GM23248 (cell line): Measurements from ENCODE around the gene TP53. TPM values are rescaled to one million over a fixed set of nuclear protein-coding genes. Genes with fewer than 3 reads are reported as not detected.

Experiments
- DNase-seq: peaks from one replicate; pipeline ENCODE4 v3.0.0-alpha.2; 2015
- H2AFZ ChIP-seq: fragments of 200-600 bp; sonication (generic); 2 replicates; pipeline ENCODE4 v1.6.1; 2016; ENCODE audit warnings: antibody characterized with exemption
- H3F3A ChIP-seq: fragments of 200-600 bp; sonication (generic); 2 replicates; pipeline ENCODE4 v1.6.1; 2016; ENCODE audit warnings: mild to moderate bottlenecking, antibody characterized with exemption, mixed run types; ENCODE audit not compliant: insufficient read depth
- H3K27ac ChIP-seq: fragments of 200-600 bp; sonication (generic); 2 replicates; pipeline ENCODE4 v1.5.1; 2016; ENCODE audit warnings: mild to moderate bottlenecking
- H3K27me3 ChIP-seq: fragments of 200-600 bp; sonication (generic); replicated peaks from 2 replicates; pipeline ENCODE4 v1.6.1; 2016; ENCODE audit warnings: mild to moderate bottlenecking; ENCODE audit not compliant: insufficient read depth
- H3K36me3 ChIP-seq: fragments of 200-600 bp; sonication (generic); 2 replicates; pipeline ENCODE4 v1.6.1; 2016; ENCODE audit warnings: low read depth, mild to moderate bottlenecking
- H3K4me1 ChIP-seq: fragments of 200-600 bp; sonication (generic); 2 replicates; pipeline ENCODE4 v1.6.1; 2016; ENCODE audit warnings: mild to moderate bottlenecking; ENCODE audit not compliant: insufficient read depth
- H3K4me2 ChIP-seq: fragments of 200-600 bp; sonication (generic); one replicate; pipeline ENCODE4 v1.6.1; 2016; ENCODE audit warnings: mild to moderate bottlenecking; ENCODE audit not compliant: unreplicated experiment
- H3K4me3 ChIP-seq: fragments of 200-600 bp; sonication (generic); 2 replicates; pipeline ENCODE4 v1.5.1; 2016; ENCODE audit warnings: mild to moderate bottlenecking
- H3K79me2 ChIP-seq: fragments of 200-600 bp; sonication (generic); 2 replicates; pipeline ENCODE4 v1.6.1; 2016; ENCODE audit warnings: mild to moderate bottlenecking; ENCODE audit not compliant: insufficient read depth
- H3K9ac ChIP-seq: fragments of 200-600 bp; sonication (generic); 2 replicates; pipeline ENCODE4 v1.6.1; 2016; ENCODE audit warnings: mild to moderate bottlenecking
- H3K9me2 ChIP-seq: fragments of 200-600 bp; sonication (generic); 2 replicates; pipeline ENCODE4 v1.6.1; 2016; ENCODE audit warnings: mixed run types, mild to moderate bottlenecking, moderate library complexity; ENCODE audit not compliant: insufficient read depth
- H3K9me3 ChIP-seq: fragments of 200-600 bp; sonication (generic); one replicate; pipeline ENCODE4 v1.6.1; 2017; ENCODE audit warnings: low read depth
- H4K20me1 ChIP-seq: fragments of 200-600 bp; sonication (generic); 2 replicates; pipeline ENCODE4 v1.6.0; 2016; ENCODE audit not compliant: insufficient read depth
- EZH2 ChIP-seq: fragments of 200-600 bp; sonication (generic); IDR thresholded peaks from 2 replicates; pipeline ENCODE4 v1.6.1; 2018; ENCODE audit warnings: antibody characterized with exemption, mild to moderate bottlenecking; ENCODE audit not compliant: insufficient read depth, poor library complexity, severe bottlenecking
- EZH2phosphoT487 ChIP-seq: fragments of 200-600 bp; sonication (generic); IDR thresholded peaks from 2 replicates; pipeline ENCODE4 v1.6.1; 2018; ENCODE audit warnings: antibody characterized with exemption, moderate library complexity, mild to moderate bottlenecking, low read depth; ENCODE audit not compliant: insufficient read depth
- WGBS, 2 experiments: methylation state at CpG; one replicate each; pipeline ENCODE4 v1.1.6; 2015 to 2017; ENCODE audit warnings: low lambda C conversion rate in 2 of 2, low coverage in 1 of 2; ENCODE audit errors: missing lambda C conversion rate in 2 of 2; 5-methylcytosine and 5-hydroxymethylcytosine counted together
- in situ Hi-C: fragments of 300-500 bp; cut with MboI; formaldehyde crosslinking; loops from 2 replicates; pipeline ENCODE4 v1.15.0; 2020
- polyA plus RNA-seq: library from polyadenylated mRNA; unstranded; fragments of >200 nt; fragmentation: Nextera tagmentation; extraction: Ambion mirVana; gene quantifications from 2 replicates; pipeline ENCODE4 v1.2.1, GENCODE V29; 2016
- total RNA-seq: library from RNA; depleted of rRNA; stranded (reverse); fragments of >200 nt; shearing (Covaris generic); gene quantifications from 2 replicates; pipeline ENCODE4 v1.2.3, GENCODE V29; 2014

The TP53 gene
- total and polyA plus RNA-seq, 2 experiments from 2014 or later = 26.2 to 29.8 TPM

DNA sequence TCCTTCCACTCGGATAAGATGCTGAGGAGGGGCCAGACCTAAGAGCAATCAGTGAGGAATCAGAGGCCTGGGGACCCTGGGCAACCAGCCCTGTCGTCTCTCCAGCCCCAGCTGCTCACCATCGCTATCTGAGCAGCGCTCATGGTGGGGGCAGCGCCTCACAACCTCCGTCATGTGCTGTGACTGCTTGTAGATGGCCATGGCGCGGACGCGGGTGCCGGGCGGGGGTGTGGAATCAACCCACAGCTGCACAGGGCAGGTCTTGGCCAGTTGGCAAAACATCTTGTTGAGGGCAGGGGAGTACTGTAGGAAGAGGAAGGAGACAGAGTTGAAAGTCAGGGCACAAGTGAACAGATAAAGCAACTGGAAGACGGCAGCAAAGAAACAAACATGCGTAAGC lies 12.4 kb downstream of the TP53 start:
- Histone ChIP-seq H3K36me3 (peaks cover 11% of the 10 kb centered on the region; the same call in 1 of the 2 replicates), H2AFZ (no peak overlapping the region), H3K9ac (no peak overlapping the region), H3K4me2 (no peak overlapping the region), H3K27ac (no peak overlapping the region), H3K27me3 (no peaks in the 10 kb centered on the region), H3K9me2 (no peaks in the 10 kb centered on the region), H3K4me3 (no peak overlapping the region), H3K79me2 (peaks cover 7% of the 10 kb centered on the region), H3F3A (no peaks in the 10 kb centered on the region), H3K4me1 (no peaks in the 10 kb centered on the region), H4K20me1 (no peaks in the 10 kb centered on the region), H3K9me3 (no peaks in the 10 kb centered on the region)
- 88 to 90% methylated on average over 14 of the region's 14 CpGs for WGBS, 2 experiments
- no peak for DNase-seq
- TF ChIP-seq EZH2phosphoT487 (no peak), EZH2 (no peak)
- in situ Hi-C loops = no loop called here

DNA sequence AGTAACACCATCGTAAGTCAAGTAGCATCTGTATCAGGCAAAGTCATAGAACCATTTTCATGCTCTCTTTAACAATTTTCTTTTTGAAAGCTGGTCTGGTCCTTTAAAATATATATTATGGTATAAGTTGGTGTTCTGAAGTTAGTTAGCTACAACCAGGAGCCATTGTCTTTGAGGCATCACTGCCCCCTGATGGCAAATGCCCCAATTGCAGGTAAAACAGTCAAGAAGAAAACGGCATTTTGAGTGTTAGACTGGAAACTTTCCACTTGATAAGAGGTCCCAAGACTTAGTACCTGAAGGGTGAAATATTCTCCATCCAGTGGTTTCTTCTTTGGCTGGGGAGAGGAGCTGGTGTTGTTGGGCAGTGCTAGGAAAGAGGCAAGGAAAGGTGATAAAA lies 14.1 kb downstream of the TP53 start:
- Histone ChIP-seq H2AFZ (no peak overlapping the region), H3K9ac (no peak overlapping the region), H3K4me1 (no peaks in the 10 kb centered on the region), H3K27ac (no peak overlapping the region), H3K4me3 (no peak overlapping the region), H3K79me2 (no peaks in the 10 kb centered on the region), H3K36me3 (peaks cover 11% of the 10 kb centered on the region; the same call in 1 of the 2 replicates), H3F3A (no peaks in the 10 kb centered on the region), H3K27me3 (no peaks in the 10 kb centered on the region), H3K4me2 (no peak overlapping the region), H3K9me3 (no peaks in the 10 kb centered on the region), H3K9me2 (no peaks in the 10 kb centered on the region), H4K20me1 (no peaks in the 10 kb centered on the region)
- DNase-seq = no peak
- in situ Hi-C loops = no loop called here
- WGBS, 2 experiments = 98 to 100% methylated on average over 2 of the region's 2 CpGs
- TF ChIP-seq EZH2 (no peak), EZH2phosphoT487 (no peak)

DNA sequence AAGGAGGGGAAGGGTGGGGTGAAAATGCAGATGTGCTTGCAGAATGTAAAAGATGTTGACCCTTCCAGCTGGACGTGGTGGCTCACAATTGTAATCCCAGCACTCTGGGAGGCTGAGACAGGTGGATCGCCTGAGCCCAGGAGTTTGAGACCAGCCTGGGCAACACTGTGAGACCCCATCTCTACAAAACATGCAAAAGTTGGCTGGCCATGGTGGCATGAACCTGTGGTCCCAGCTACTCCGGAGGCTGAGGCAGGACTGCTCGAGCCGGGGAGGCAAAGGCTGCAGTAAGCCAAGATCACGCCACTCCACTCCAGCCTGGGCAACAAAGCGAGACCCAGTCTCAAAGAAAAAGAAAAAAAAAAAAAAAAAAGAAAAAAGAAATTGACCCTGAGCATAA lies 18.8 kb downstream of the TP53 start:
- Histone ChIP-seq H3K4me1 (no peaks in the 10 kb centered on the region), H3K4me2 (no peak overlapping the region), H3K4me3 (no peak overlapping the region), H2AFZ (no peak overlapping the region), H3K27ac (no peak overlapping the region), H3F3A (no peaks in the 10 kb centered on the region), H3K9me2 (no peaks in the 10 kb centered on the region), H3K36me3 (peaks cover 5% of the 10 kb centered on the region; the same call in 1 of the 2 replicates), H3K9ac (no peak overlapping the region), H3K27me3 (no peaks in the 10 kb centered on the region), H3K9me3 (no peaks in the 10 kb centered on the region), H3K79me2 (no peaks in the 10 kb centered on the region), H4K20me1 (no peaks in the 10 kb centered on the region)
- whole genome bisulfite sequencing, 2 experiments = 95 to 96% methylated on average over 7 of the region's 7 CpGs
- TF ChIP-seq EZH2 (no peak), EZH2phosphoT487 (no peak)
- in situ Hi-C loops = no loop called here
- no peak for DNase-seq

DNA sequence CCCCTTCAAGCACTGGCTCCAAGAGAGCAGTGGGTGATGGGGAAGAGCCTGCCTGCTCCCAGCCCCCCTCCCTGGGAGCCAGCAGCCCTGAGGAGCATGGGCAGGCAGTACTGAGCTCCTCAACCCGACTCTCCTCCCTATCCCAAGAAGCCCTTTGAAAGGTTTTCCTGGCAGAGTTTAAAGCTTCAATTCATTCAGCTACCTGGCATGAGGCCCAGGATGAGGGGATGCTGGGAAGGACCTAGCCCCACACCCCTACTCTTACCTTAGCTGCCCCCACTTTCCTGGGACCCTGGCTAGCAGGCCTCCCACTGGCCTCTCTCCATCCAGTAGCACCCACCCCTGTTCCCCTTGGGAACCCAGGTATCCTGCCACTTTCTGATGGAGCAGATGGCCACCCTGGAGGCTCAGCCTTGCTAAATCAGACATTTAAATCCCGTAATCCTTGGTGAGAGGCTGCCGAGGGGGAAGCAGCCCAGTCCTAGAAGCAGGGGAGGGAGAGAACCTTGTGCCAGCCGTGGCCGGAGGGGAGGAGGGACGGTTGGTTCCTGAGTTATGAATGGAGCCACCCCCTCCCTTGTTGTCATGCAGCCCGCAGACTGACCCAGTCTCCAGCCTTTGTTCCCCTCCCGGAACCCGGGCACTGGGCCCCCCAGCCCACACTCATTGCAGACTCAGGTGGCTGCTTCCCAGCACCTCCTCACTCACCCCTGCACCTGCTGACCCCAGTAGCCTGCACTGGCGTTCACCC lies 19.5 kb downstream of the TP53 start:
- TF ChIP-seq EZH2 = no peak
- no peak for TF ChIP-seq EZH2phosphoT487
- Histone ChIP-seq H3K4me1 (no peaks in the 10 kb centered on the region), H3K27me3 (no peaks in the 10 kb centered on the region), H3K79me2 (no peaks in the 10 kb centered on the region), H3K36me3 (no peaks in the 10 kb centered on the region; the same call in 1 of the 2 replicates), H3K27ac (no peak overlapping the region), H2AFZ (no peak overlapping the region), H3K9ac (no peak overlapping the region), H3K9me2 (no peaks in the 10 kb centered on the region), H3F3A (no peaks in the 10 kb centered on the region), H3K4me2 (no peak overlapping the region), H3K9me3 (no peaks in the 10 kb centered on the region), H3K4me3 (no peak overlapping the region), H4K20me1 (no peaks in the 10 kb centered on the region)
- in situ Hi-C loops = no loop called here
- 71 to 79% methylated on average over 10 of the region's 10 CpGs for WGBS, 2 experiments
- DNase-seq = no peak
